ENCODE results near the gene CYTH3. TPM values are rescaled to one million over a fixed set of nuclear protein-coding genes. Genes with fewer than 3 reads are reported as not detected.
A peak's percentile ranks its signal among the peaks of the same experiment; 100 is the strongest.
"Not testable (repeated sequence)": the region's sequence is repeated elsewhere in the genome, so short reads cannot be mapped to it uniquely, and the experiment has no call there.

CYTH3 gene
- total RNA-seq, 1 experiment from 2014 or later, result 10.2 TPM

DNA sequence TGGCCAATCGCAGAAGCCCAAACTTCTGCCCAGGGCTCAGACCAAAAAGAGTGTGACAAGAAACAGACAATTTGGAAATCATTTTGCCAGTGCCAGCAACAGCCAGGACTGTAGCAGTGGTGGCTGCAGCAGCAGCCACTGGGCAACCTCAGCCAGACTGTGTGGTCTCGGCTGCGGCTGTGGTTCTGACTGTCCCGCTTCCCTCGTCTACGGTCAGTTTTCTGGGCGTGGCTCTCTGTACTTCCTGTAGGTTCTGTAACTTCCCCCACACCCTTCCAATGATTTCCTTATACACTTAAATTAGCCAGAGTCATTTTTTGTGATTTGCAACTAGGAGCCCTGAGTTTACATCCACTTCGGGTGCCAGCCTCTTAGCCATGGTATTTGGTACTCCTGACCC, 39.9 kb downstream of the CYTH3 start:
- peak; percentile 35 for DNase-seq (ENCODE audit: low read depth)

DNA sequence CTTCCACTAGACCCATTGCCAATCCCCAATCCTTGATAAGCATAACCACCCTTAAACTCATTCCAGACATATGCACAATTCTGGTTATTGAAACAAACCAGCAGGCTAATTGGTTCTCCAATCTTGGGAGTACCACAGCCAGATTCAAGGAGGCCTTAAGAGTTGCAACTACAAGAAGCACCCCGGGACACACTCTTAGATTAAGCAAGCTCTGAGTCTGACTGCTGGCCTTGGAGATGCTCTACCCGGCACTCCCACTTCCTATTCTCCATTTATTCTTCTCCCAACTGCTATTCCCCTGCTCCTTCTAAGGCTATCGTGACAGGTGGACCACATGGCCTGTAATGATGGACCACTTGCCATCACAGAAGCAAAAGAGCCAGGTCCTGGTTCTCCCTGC, 40.3 kb downstream of the CYTH3 start:
- no peak for DNase-seq (ENCODE audit: low read depth)

DNA sequence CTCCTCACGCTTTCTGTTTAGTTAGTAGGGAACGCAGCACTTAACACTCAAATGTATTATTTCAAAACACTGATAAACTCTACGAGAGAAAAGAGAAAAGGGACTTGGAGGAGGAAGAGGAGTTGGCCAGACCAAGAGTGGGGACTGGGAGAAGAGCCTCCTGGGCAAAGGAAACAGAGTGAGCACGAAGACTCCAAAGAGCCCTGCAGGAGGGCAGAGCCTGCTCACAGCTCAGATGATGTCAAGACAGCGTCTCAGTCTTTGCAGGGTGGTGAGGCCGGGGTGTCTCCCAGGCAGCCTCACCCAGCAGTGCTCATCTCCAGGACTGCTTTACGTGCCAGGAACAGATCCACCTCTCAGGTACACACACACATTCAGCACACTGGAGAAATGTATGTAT, 41.2 kb downstream of the CYTH3 start:
- no peak for DNase-seq (ENCODE audit: low read depth)

DNA sequence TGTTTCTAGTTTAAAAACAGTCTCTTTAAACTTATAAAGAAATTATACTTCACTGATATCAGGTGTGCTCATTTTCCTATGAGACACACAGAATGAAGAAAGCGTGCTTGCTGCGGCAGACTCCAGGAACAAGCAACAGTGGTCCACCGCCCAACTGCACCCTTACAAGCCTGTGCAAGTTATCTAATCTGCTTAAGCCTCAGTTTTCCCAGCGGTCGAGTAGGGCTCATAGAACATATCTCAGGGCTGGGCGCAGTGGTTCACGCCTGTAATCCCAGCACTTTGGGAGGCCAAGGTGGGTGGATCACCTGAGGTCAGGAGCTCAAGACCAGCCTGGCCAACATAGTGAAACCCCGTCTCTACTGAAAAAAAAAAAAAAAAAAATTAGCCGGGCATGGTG, 43.1 kb downstream of the CYTH3 start:
- DNase-seq (ENCODE audit: low read depth), result not testable (repeated sequence)

DNA sequence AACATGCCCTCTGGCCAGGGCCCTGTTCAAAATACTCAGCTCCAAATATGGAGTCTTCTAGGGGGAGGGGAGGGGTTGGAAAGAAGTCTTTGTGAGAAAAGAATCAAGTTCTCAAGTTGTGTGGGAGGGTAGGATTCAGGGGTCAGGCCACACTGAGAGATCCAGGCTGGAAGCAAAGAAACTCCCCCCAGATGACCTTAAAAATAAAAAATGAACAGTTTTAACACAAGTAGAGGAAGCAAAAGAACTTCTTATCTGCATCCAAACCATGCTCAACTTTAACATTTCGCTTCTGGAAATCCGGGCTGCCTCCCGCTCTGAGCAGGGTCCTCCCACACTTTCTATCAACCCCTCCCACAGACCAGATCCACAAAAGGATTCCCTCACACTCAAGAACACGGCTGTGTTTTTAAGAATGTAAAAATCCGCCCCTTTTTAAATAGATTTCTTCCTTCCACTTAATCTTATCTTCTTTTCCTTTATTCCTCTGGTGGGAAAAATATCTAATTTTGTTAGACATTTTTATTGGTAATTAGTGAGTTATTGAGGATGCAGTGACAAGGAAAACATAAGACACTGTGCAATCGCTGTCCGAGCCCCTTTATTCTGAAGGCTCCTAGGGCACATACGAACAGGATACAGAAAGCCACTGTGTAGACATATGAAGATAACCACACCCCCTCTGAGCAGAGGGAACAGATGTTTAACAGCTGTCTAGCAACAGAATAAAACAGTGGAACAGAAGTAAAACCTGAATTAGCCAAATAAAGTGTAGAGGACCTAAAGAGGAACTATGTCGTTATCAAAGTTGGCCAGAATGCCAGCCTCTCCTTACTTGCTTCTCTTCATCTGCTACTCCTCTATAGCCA, 43.8 kb downstream of the CYTH3 start:
- DNase-seq (ENCODE audit: low read depth), result no peak

DNA sequence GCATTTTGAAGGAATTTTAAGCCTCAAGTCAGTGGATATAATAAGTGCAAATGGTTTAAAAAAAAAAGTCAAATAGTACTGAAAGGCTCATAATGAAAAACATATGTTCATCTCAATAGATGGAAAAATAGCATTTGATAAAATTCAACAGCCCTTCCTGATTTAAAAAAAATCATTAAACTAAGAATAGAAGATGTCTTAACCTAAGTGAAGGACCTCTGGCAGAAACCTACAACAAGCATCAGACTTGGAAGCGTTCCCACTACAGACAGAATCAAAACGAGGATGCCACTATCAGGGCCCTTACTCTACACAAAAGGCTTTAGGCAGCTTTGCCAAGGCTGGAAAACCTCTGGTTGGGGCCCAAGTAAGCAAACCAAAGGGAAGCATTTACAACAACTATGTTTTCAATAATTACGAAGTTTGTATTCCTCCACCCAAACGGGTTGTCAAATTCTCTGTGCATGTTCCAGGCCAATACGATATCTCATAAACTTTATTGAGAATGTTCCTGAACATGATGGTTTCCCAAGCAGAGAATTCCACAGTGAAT, 45.1 kb downstream of the CYTH3 start:
- DNase-seq (ENCODE audit: low read depth), result no peak

DNA sequence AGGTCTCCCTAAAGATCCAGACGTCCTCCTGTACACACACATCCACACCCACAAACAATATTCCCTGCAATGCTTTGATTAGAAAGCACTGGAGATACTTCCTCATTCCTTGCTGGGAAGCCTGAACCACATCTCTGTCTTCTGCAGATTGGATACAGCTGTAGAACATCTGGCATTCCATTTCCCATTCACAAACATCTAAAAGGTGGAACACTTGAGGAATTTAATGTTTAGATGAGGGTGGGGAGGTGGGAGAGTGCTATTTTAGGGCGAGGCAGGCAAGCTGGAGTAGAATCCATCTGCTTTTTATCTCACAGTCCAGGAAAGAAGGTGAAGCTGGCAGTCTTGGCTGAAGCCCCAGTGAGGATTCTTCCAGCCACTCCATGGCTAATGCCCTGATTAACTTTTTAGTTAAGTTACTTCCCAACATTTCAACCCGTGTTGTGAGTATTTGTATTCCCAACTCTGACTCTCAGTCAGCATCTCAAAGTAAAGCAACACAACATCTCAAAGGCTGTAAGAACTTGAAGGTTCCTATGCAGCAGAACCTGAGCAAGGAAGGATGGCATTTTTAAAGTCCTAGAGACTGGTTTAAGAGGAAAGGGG, 46.1 kb downstream of the CYTH3 start:
- no peak for DNase-seq (ENCODE audit: low read depth)

DNA sequence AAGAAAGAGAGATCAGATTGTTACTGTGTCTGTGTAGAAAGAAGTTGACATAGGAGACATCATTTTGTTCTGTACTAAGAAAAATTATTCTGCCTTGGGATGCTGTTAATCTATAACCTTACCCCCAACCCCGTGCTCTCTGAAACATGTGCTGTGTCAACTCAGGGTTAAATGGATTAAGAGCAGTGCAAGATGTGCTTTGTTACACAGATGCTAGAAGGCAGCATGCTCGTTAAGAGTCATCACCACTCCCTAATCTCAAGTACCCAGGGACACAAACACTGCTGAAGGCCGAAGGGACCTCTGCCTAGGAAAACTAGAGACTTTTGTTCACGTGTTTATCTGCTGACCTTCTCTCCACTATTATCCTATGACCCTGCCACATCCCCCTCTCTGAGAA, 49.0 kb downstream of the CYTH3 start:
- not testable (repeated sequence) for DNase-seq (ENCODE audit: low read depth)

DNA sequence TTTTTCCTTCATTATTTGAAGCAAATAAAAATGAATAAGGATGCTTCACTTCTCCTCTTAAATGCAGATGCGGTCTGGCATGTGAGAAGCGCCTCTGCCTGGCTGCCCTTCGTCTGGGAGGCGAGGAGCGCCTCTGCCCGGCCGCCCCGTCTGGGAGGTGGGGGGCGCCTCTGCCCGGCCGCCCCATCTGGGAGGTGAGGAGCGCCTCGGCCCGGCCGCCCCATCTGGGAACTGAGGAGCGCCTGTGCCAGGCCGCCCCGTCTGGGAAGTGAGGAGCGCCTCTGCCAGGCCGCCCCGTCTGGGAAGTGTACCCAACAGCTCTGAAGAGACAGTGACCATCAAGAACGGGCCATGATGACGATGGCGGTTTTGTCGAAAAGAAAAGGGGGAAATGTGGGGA, 49.4 kb downstream of the CYTH3 start:
- not testable (repeated sequence) for DNase-seq (ENCODE audit: low read depth)

DNA sequence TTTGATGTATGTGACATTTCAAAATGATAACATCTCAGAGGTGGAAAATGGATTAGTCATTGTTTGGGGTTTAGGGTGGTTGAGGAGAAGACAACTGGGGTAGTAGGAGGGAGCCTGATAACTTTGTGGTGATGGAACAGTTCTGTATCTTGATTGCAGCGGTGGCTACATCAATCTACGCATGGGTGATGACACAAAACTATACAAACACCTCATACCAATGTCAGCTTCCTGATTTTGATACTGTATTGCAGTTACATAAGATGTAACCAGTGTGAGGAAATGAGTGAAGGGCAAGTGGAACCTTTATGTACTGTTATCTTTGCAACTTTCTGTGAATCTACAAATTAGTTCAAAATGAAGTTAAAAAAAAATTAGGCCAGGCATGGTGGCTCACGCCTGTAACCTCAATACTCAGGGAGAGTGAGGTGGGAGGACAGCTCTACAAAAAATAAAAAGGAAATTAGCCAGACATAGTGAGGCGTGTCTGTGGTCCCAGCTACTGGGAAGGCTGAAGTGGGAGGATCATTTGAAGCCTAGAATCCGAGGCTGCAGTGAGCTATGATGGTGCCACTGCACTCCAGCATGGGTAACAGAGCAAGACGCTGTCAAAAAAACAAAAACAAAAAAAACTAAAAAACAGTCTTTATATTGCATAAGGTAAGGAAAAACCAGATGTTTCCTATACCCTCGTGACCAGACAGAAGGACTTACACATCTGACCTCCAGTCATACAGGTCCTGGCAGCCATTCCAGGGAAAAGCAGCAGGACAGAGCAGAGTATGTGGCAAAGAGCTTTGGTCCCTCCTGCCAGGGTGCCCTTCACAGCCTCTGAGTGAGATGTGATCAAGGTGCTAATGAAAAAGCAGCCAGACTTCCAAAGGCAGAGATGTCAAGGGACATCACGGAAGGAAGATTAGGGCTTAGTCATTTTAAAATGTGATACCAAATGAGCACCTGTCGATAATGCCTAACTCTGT, 50.8 kb downstream of the CYTH3 start:
- DNase-seq (ENCODE audit: low read depth), result no peak

DNA sequence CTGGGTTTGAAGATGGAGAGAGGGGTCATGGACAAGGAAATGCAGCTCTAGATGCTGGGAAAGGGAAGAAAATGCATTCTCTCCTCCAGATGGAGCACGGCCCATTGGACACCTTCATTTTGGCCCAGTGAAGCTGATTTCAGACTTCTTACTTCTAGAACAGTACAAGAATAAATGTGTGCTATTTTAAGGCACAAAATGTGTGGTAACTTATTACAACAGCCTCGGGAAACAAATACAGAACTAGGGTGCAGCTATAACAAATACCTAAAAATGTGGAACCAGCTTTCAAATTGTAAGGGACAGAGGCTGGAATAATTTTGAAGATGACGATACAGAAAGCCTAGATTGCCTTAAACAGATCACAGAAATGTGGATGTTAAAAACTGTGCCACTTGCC, 54.1 kb downstream of the CYTH3 start:
- no peak for DNase-seq (ENCODE audit: low read depth)

DNA sequence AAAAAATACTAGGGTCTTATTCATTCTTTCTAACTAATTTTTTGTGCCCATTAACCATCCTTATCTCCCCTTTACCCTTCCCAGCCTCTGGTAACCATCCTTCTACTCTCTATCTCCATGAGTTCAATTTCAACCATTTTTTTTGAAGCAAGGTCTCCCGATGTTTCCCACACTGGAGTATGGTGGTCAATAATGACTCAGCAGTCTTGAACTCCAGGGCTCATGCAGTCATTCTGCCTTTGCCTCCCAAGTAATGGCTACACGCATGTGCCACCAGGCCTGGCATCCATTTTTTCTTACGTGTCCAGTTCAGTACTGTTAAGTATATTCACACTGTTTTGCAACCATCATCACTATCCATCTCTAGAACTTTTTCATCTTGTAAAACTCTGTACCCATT, 60.4 kb downstream of the CYTH3 start:
- no peak for DNase-seq (ENCODE audit: low read depth)

DNA sequence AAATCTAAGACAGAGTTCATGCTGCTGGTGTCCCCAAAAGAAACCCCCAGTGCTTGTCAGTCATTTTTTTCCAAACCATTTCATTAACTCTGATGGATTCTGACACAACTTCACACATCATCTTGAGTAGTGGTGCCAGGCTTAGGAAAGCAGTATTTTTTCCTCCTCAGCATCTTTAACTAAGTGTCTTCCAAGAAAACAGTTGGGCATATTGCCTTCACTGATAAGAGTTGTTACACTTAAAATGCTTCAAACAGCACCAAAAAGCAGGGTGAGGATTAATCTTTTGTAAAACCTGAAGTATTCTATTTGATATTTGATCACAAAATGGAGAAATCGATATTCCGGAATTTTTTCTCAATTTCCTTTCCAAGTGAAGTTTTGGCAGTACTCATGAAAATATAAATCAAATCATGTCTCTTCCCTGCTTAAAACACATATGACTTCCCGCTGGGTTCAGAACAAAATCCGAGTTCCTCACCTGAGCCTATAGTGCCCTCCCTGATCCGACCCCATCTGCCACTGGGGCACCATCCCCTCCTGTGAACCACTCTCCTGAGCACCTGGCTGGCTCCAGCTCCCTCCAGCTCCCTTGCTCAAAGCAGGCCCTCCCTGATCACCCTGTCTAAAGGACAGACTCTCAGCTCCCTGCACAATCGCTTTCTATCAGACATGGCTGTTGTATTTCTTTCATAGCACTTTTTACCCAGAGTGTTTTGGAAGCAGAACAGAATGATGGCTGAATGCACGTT, 61.6 kb downstream of the CYTH3 start:
- no peak for DNase-seq (ENCODE audit: low read depth)

DNA sequence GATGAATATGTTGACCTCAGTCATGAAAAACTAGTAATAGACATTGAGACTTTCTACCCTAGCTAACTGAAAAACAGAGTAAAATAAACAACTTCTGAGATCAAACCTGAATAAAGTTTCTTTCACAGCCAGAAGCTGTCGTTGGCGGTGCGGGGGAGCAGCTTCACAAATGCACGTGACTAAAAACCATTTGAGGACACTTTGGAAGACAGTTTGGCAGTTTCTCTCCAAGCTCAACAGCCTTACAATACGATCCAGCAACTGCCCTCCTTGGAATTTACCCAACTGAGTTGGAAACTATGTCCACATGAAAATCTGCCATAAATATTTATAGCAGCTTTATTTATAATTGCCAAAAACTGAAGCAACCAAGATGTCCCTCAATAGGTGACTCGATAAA, 63.1 kb downstream of the CYTH3 start:
- no peak for DNase-seq (ENCODE audit: low read depth)

DNA sequence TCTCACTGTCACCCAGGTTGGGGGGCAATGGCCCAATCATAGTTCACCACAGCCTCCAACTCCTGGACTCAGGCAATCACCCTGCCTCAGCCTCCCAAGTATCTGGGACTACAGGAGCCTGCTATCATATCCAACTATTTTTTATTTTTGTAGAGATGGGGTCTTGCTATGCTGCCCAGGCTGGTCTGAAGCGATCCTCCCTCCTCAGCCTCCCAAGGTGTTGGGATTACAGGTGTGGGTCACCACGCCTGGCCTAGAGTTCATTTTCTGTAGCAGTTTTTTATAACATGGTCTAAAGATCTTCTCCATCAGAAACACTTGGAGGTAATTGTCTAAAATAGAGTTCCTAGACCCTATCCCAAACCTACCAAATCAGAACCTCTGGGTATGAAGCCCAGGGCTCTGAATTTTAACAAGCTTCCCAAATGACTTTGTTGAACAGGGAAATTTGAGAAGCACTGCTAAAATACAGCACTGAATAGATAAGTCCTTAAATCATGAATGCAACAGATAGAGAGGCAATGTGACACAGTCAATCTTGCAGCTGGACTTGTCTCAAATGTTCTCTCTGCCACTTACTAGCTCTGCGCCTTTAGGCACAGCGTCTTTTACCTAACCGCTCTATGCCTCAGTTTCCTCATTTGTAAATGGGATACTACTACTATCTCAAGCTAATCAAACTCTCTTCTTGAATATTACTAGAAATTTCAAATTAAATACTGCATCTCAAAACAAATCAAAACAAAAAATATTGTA, 63.7 kb downstream of the CYTH3 start:
- DNase-seq (ENCODE audit: low read depth), result no peak

DNA sequence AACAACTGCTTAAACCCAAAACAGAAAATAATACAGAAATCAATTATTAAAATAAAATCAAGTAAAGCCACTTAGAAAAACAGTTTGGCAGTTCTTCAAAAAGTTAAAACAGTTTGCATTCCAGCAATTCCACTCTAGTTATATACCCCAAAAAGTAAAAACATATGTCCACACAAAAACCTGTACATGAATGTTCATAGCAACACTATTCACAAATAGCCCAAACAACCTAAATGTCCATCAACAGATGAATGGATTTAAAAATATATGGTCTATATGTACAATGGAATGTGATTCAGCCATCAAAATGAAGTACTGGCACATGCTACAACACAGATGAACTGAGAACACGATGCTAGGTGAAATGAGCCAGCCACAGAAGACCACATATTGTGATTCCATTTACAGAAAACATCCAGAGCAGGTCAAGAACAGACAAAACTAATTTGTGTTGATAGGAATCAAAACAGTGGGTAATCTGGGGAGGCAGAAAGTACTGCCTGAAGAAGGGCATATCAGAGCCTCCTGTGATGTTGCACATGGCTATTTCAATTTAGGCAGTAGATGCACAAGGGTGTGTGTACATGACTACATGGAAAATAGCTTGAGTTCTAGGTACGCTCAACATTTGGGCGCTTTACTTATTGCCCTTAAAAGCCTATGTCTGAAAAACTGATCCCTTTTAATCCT, 66.3 kb downstream of the CYTH3 start:
- DNase-seq (ENCODE audit: low read depth), result no peak

DNA sequence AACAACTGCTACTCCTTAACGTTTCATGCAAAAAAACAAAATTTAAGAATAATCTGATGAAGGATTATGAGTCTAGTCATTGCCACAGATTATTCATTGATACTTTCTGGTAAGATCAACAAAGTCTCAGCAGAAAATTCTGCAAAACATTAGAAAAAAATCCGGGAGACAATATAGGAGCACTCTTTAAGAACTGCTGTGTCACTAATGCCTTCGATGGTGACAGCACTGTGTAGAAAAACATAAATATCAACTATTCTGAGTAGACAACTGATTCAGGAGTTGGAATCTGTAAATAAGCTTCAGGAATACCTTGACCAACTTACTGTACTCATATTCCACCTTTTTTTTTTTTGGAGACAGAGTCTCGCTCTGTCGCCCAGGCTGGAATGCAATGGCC, 69.0 kb downstream of the CYTH3 start:
- DNase-seq (ENCODE audit: low read depth), result no peak

DNA sequence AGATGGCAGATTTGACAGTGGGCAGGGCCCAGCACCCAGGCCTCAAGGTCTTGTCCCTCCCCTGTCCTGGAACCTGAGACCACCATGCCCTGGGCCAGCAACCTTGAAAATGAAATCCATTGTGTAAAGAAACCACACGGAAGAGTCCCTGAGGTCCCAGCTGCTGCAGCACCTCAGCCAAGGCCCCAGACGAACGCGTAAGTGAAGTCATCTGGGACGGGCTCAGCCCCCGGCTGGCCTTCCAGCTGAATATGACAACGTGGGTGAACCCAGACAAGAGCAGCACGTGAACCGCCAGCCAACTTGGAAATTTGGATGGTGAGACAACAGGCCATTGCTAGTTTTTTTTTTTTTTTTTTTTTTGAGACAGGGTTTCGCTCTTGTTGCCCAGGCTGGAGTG, 70.3 kb downstream of the CYTH3 start:
- no peak for DNase-seq (ENCODE audit: low read depth)

DNA sequence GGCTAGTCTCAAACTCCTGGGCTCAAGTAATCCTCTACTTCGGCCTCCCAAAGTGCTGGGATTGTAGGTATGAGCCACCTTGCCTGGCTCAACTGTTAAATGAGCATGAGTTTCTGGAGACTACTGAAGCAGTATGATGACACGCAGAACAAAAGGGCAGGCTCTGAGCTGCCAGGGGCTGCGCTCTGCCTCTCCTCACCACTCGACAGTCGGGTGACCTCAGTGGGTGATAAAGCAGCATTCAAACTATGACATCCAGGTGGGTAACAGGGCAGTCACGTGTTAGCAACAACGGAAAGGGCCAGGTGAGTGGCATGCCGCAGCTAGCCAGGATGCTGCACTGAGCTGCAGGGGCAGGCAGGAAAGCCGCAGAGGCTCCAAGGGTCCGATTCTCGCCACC, 71.5 kb downstream of the CYTH3 start:
- no peak for DNase-seq (ENCODE audit: low read depth)

All from Daoy (cell line).